HG03575 (cell line): ENCODE data around the gene SYNJ2.

Experiments used
- ATAC-seq: cut with Tn5 transposase; IDR thresholded peaks from one replicate; pipeline ENCODE4 v1.9.1; 2021; ENCODE audit not compliant: unreplicated experiment, insufficient number of reproducible peaks, low FRiP score; ENCODE audit errors: extremely low read depth

SYNJ2 gene

DNA sequence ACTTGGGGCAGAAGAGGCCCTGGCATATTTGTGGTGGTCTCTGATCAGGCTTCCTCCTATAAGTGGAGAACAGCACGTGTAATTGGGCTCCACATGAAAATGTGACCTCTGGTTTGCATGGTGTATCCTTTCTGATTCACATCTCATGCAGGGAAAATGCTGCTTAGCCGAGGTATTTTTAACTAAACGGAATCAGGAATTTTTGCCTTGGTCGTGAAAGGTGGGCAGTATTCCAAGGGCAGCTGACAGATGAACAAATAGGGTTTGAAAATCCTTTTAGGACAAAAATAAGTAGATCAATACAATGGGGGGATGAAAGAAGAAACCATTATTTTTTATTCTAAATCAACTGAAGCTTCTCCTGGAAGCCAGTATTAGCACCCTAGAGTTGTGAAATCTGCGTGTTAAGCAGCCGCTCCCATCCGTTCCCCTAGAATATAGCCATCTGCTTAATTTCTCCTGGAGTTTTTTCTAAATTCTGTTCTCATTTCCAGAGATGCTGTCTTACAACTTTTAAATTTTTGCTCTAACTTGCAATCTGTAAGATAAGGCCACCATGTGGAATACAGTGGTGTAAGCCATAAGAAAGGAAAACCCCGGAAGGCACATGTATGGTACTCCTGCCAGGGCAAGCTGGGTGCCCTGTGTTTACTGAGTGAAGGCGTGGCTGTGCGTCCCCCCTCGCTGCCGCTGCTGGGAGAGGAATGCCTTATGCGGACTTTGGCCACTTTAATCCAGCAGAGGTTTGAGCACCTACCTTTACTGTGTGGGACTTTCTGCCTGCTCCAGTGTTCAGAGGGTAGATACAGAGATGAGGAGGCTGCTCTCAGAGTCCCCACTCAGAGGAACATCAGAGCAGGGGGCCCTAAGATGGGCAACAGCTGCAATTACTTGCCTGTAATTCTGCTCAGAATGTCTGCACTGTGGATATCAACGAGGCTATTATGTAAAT lies 52.4 kb downstream of the SYNJ2 start:
- no peak for ATAC-seq

DNA sequence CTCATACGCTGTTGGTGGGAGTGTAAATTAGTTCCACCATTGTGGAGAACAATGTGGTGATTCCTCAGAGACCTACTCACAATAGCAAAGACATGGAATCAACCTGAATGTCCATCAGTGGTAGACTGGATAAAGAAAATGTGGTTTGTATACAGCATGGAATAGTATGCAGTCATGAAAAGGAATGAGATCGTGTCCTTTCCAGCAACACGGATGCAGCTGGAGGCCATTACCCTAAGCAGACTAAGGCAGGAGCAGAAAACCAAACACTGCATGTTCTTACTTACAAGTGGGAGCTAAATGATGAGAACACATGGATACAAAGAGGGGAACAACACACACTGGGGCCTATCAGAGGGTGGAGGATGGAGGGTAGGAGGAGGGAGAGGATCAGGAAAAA lies 54.6 kb downstream of the SYNJ2 start:
- no peak for ATAC-seq

DNA sequence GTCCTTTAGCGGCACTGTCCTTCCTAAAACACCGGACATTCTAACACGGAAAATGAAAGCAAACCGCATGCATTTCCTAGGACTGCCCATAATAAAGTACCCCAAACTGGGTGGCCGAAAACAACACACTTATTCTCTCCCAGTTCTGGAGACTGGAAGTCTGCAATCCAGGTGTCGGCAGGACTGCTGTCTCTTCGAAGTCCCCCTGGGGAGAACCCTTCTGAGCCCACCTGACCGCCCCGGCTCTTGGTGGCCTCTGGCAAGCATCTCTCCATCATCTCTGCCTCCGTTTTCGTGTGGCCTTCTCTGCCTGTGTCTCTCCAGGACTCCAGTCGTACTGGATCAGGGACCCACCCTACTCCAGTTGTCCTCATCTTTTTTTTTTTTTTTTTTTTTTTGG lies 55.4 kb downstream of the SYNJ2 start:
- no peak for ATAC-seq

DNA sequence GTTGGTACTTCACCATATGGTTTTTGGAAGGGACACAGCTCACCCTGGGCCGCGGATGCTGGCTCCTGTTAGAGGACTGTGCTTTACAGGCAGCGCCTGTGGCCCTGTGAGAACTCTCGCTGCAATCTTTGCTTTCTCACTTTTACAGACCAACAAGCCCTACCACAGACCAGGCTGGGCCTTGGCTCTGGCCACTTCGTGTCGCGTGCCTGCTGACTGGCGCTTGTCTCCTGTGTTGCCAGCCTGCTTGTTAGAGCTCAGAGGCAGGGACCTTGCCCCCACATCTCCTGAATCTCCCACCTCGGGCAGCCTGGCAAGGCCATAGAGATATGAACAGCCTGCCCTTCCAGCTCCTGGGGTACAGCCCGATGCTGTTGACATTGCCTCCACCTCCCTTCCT lies 56.1 kb downstream of the SYNJ2 start:
- ATAC-seq: no peak

DNA sequence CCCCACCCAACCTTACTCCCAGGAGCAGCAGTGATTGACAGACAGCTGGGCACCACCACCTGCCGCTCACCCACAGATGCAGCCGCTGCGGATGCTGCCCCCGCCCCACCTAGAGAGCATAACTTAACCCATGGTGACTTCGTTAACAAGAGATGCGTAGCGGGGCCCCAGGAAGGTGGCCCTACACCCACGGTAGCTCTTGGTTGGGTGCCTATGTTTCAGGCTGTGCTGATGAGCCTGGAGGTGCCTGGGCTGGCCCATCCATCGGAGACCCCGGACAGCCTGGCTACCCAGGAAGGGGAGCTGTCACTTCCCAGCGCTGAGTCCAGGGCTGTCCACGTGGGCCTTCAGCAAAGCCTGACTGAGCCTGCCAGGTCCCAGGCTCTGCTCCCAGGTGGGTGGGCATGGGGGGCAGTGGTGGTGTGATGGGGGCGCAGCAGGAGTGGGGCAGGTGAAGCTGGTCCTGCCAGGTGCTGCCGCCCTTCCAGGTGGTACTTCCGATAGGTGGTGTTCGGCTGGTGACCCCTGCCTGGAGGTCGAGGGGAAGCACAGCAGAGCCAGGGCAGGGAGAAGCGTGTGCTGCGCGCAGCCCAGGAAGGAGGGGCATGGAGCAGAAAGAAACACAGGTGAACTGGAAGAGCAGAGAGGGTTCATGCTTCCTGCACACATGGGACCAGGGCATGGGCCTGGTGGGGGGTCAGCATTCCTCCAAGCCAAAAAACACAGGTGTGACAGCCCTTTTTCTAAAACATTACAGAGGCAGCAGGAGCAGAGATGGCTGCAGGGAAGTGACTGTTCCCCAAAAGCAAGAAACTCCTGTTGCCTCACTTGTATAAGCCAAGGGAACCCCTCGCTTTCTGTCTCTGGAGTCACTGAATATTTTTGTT lies 56.9 kb downstream of the SYNJ2 start:
- ATAC-seq: no peak

DNA sequence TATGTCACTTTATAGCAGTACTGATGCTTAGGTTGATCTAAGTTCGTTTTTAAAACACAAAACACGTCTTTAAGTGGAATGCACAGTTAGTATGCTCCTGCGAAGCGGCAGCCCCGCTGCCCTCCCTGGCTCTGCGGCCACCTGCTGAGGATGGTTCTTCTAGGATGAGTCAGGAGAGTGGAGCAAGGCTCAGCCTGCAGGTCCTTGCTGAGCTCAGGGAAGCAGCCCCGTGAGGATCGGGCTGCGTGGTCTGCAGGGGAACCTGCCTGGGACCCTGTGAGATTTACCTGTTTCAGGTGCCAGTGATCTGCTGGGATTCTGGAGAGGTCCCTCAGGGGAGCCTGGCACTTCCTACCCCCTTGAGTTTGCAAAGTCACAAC lies 57.5 kb downstream of the SYNJ2 start:
- ATAC-seq: no peak

DNA sequence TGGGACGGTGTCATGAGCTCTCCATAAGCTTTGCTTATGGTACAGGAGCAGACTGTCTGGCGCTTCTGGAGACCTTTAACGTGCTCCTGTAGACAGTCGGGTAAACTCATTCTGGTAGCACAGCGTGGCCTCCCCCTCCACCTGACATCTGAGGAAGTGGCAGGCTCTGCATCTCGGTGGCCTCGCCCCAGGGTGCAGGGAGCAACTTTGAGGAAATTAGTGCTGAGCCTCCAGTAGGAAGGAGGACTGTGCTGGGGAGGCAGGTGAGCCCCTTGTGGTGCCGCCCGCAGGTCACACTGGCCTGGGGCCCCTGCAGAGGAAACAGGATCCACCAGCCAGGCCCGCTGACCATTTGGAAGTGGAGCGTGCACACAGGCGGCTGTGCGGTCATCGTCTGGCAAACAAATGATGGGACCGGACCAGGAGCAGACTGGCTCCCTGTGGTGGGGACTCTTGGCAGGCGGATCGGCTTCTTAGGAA lies 57.9 kb downstream of the SYNJ2 start:
- ATAC-seq: no peak

DNA sequence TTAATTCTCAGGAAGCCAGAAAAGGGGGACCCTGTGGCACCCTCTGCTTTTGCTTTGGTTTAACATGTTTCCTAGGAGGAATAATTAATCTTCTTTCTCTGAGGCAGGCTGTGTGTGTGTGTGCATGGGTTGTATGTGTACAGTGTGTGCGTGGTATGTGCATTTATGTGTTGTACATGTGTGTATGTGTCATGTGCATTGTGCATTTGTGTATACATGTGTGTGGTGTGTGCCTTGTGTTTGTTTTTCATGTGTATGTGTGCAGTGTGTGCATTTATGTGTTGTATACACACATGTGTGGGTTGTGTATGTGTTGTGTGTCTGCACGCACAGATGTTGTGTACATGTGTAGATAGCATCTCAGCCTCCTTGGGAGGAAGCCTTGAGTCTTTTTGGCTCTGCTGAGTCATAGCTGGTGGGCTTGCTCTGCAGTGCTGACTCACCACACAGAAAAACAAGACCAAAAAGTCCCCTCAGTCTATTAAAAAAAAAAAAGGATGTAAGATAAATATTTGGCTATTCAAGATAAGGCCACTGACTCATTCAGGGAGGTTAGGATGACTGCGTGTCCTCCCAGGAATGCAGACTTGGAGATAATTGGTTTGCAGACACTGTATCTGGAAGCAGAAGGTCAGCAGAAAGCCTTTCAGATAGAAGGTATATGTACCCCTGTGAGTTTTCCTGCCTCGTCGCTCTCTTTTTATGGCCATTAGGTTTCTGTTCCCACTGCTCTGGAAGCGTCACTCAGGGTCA lies 58.6 kb downstream of the SYNJ2 start:
- no peak for ATAC-seq

DNA sequence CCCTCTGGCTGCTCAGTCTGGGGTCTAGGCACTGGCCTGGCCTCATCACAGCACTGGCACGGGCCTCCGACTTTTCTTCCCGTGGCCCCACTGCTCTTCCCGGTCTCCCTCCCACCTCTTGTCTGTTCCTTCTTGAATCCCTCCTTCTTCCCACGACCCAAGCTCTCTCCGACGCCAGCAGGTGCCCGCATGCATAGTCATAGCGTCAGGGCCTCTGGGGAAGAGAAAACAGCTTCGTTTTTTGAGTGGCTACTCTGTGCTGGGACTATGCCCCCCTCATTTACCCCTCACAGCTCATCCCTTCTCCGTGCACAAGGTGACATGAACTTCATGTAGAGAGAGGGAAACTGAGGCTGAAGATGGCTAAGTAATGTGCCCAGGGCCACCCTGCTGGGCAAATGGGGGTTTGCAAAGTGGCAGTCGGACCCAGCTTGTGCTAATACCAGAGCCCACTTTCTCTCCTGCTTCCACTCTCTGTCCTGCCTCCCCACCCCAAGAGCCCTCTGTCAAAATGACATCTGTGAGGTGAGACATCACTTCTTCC lies 59.2 kb downstream of the SYNJ2 start:
- ATAC-seq: no peak

DNA sequence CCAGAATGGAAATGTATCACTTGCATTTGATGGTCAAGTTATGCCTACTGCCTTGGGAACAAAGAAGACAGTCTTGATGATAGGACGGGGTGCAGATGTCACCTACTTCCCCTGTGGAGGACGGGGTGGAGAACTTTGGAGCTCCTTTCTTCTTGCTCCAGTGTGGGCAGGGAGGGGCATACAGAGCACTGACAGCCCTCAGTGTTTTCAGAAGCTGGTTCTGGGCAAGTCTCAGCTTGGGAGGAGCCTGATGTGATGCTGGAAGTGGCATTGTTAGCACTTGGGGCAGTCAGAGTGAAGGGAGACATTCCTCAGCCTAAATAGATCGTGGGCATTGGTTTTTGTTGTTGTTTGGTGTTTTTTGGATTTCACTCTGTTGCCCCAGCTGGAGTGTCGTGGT lies 59.7 kb downstream of the SYNJ2 start:
- no peak for ATAC-seq

DNA sequence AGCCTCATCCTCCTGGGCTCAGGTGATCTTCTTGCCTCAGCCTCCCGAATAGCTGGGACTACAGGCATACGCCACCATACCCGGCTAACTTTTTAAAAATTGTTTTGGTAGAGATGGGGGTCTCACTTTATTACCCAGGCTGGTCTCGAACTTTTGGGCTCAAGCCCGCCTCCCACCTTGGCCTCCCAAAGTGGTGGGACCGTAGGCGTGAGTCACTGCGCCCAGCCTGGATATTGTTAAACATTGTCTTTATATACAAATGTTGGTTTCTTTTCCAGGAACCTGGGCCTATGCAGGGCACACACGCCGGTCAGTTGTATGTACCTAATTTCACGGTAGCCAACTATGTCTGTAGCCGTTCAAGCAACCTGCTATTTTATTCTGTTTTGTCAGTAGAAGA lies 60.1 kb downstream of the SYNJ2 start:
- no peak for ATAC-seq

DNA sequence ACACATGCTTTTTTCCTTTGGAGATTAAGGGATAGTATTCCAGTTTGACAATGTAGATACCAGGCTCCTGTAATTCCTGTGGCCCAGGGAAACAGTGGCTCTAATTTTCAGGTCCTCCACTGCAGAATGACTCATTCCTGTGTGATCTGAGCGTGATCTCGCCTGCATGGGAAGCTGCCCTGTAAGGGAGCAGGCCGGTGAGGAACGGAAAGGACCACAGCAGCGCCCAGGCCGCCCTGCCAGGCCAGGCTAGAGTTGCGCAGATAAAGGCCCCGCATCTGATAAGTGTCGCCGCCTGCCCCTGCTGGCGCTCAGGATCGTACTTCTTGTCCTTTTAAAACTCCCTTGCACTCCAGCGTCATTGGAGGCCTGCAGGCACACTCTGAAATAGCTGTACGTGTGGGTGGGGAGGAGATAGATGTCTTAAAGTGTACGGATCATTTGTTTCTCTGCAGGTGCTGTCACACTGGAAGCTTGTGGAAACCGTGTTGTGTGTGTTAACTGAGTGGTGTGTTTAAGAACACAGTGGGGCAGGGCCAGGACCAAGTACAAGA lies 60.7 kb downstream of the SYNJ2 start:
- ATAC-seq: no peak

DNA sequence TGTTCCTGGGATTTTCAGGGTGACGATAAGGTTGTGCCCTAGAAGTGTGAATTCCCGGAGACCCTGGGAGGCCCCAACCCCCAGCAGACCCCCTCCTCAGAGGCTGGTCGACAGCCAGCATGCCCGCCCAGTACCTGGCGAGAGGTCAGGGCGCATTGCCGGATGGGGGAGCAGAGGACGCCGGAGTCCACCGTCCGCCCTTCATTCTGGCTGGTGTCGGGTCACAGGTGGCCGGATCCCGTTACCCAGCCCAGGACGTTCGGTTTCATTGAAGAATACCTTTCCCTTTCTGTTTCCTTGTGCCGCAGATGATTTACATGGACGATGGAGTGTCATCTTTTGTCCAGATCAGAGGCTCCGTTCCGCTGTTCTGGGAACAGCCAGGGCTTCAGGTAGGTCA lies 61.3 kb downstream of the SYNJ2 start:
- no peak for ATAC-seq

DNA sequence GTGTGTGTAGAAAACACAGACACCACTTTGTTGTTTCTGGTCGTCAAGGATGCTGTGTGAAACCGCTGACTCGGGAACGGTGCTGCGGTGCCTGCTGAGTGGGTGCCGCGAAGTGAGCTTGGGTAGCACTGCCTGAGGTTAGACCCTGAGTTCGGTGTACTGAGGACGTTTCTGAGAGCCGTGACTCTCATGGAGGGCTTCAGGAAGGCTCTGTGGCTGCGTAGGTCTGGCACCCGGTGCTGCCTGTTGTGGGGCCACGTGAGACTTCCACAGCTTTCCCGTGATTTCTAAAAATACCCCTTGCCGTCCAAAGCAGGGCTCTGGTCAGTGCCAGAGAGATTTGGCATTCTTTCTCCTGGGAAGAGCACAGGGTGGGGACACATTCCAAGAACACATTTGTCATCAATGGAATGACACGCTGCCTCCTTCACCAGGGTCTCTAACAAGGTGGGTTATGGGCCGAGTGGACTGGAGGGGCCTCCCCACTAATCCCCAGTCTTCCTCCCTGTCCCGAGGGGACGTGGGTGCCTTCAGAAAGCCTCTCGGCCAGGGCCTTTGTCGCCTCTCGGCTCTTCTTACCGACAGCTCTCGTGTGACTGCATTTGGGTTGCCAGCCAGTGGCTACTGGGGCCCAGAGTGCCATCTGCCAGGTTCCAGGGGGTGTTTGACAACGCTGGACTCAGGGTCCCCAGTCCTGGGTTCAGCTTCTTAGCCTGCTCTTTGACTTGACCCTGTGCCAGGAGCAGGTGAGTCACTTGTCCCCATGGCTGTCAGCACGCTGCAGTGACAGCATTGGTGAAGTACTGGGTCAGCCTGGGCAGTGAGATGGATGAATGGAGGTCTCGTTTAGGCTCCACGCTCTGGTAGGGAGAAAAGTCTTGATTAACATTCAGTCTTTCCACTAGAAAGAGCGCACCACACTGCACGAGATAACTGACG lies 62.2 kb downstream of the SYNJ2 start:
- ATAC-seq: no peak

DNA sequence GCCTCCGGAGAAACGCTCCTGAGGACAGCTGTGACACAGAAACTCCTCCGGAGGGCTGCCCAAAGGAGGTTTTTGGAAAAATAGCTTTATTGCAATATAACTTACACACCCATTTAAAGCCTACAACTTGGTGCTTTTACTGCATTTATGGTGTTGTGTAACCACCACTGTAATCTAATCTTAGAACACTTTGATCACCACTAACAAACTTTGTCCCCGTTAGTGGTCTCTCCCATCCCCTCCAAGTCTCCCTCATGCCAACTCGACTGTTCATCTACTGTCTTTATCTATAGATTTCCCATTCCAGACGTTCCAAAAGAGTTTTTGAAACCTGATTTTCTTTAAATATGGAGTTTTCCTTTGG lies 62.8 kb downstream of the SYNJ2 start:
- ATAC-seq: no peak

DNA sequence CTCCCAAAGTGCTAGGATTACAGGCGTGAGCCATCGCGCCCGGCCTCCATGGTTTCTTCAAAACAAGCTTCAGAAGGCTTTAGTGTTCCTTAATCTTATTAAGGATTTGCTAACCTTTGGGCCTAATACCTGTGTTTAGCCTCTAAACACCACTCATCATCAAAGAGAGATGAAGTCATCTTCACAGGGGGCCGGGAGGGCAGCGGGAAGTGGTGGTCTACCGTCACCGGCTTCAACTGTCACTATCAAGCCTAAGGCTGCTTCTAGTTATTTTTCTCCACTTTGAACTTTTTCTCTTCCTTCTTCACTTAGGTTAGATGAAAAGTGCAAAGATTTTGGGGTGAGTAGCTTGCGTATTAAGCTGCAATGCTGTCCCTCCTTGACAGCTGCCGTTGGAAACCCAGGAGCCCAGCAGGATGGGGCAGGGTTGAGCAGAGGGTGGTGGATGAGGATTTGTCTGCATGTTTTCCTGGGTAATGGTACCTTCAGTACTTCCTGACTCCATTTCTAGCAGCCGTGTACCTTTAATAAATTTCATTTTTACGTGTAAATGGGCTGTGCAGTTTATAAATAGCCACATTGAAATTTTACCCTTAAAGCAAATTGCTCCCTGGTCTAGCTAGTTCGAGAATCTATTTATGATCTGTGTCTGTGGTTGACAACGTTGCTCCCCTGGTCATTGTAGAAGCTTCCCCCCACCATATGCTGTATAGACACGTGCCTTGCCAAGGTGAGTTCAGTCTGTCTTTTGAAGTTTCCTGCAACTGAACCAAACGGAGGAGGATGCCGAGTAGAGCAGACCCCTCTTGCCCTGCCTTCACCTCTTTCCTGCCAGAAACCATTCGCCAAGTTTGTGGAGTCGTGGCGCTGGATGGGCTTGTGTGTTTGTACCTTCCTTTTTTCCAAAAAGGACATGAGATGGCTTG lies 64.8 kb downstream of the SYNJ2 start:
- no peak for ATAC-seq

DNA sequence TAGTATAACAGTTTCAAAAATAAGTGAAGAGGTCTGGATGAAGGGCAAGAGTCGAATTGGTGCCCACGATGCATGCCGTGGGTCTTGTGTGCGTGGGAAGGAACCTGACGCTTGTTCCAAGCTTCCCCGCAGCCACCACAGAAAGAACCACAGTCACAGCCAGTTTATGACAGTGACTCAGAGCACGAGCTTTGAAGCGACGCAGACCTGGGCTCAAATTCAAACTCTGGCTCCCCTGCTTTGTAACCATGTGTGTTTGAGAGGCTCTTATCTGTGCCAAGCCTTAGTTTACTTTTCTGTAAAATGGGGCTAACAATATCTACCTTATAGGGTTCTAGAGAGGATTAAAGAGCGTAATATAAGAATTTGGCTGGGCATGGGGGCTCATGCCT lies 65.5 kb downstream of the SYNJ2 start:
- no peak for ATAC-seq
